Endothelial cell of umbilical vein (primary cell): Measurements from ENCODE around the gene RBM47. TPM values are rescaled to one million over a fixed set of nuclear protein-coding genes. Genes with fewer than 3 reads are reported as not detected.

Source experiments
- BruUV-seq: library from RNA; stranded (reverse); fragments of 400-500 nt; replicated peaks from 2 replicates; lab custom pipeline; 2021; lab: Mats Ljungman, UMichigan
- CTCF ChIA-PET: fragments of 300-600, 350-600 bp; sonication (Branson Sonifier 250); formaldehyde crosslinking; loops from one replicate; lab custom pipeline; 2021; ENCODE audit warnings: antibody characterized with exemption, inconsistent platforms; lab: Charles Lee
- POLR2A ChIA-PET: fragments of 300-600, 350-600 bp; sonication (Branson Sonifier 250); formaldehyde crosslinking; loops from one replicate; lab custom pipeline; 2021; ENCODE audit warnings: antibody characterized with exemption, inconsistent platforms; lab: Charles Lee
- DNase-seq: peaks from one replicate; pipeline ENCODE4 v3.0.0-alpha.2; 2011; ENCODE audit warnings: low read depth, low spot score
- FAIRE-seq: peaks from 2 replicates; lab custom pipeline; 2011; peaks lifted over from hg19 to GRCh38; lab: Jason Lieb, UNC
- H2AFZ ChIP-seq: 2 replicates; pipeline ENCODE4 v1.6.0; 2012; ENCODE audit warnings: low read depth, low read length, control low read depth, inconsistent platforms
- H3K27ac ChIP-seq: 2 replicates; pipeline ENCODE4 v1.5.1; 2011; ENCODE audit warnings: low read depth, mild to moderate bottlenecking, control low read depth, low read length, moderate library complexity; ENCODE audit not compliant: insufficient read depth
- H3K27me3 ChIP-seq, 2 experiments: 2 replicates each; pipeline versions ENCODE4 v1.6.0 to v1.6.1; 2011; ENCODE audit warnings: low read length in 2 of 2, mixed read lengths in 1 of 2; ENCODE audit not compliant: control insufficient read depth in 2 of 2, insufficient read depth in 2 of 2
- H3K36me3 ChIP-seq, 2 experiments: 2 replicates in 1 of 2; 3 replicates in 1 of 2; pipeline ENCODE4 v1.5.1; 2011; ENCODE audit warnings: low read length in 2 of 2, mild to moderate bottlenecking in 1 of 2, moderate library complexity in 1 of 2; ENCODE audit not compliant: control insufficient read depth in 2 of 2, insufficient read depth in 2 of 2; ENCODE audit errors: extremely low read depth in 1 of 2
- H3K4me1 ChIP-seq: 3 replicates; pipeline ENCODE4 v1.5.1; 2011; ENCODE audit warnings: mild to moderate bottlenecking, low read length; ENCODE audit not compliant: control insufficient read depth, insufficient read depth; ENCODE audit errors: extremely low read depth
- H3K4me2 ChIP-seq: 2 replicates; pipeline ENCODE4 v1.6.1; 2011; ENCODE audit warnings: low read length, control low read depth, mixed read lengths; ENCODE audit not compliant: insufficient read depth
- H3K4me3 ChIP-seq, 3 experiments: fragments of 200-600 bp in 1 of 3; sonication (generic), shearing (Covaris generic) in 1 of 3; replicated peaks in 1 of 3; 2 replicates each; pipeline ENCODE4 v1.5.1; 2011 to 2016; ENCODE audit warnings: control low read depth in 3 of 3, low read length in 3 of 3, mild to moderate bottlenecking in 2 of 3, inconsistent platforms in 1 of 3, low read depth in 1 of 3, moderate library complexity in 1 of 3; ENCODE audit not compliant: insufficient read depth in 1 of 3
- H3K79me2 ChIP-seq: 2 replicates; pipeline ENCODE4 v1.6.0; 2012; ENCODE audit warnings: low read length, inconsistent platforms; ENCODE audit not compliant: control insufficient read depth, insufficient read depth
- H3K9ac ChIP-seq: replicated peaks from 2 replicates; pipeline ENCODE3; 2011; ENCODE audit warnings: low read length, control low read depth; ENCODE audit not compliant: insufficient read depth; ENCODE audit errors: extremely low read depth
- H3K9me1 ChIP-seq: replicated peaks from 3 replicates; pipeline ENCODE4 v1.6.0; 2011; ENCODE audit warnings: mild to moderate bottlenecking, low read length; ENCODE audit not compliant: control insufficient read depth, insufficient read depth; ENCODE audit errors: extremely low read depth
- H3K9me3 ChIP-seq: replicated peaks from 2 replicates; pipeline ENCODE4 v1.5.1; 2012; ENCODE audit warnings: low read length, inconsistent platforms; ENCODE audit not compliant: control insufficient read depth, insufficient read depth
- H4K20me1 ChIP-seq: replicated peaks from 2 replicates; pipeline ENCODE3; 2011; ENCODE audit warnings: mild to moderate bottlenecking, low read length; ENCODE audit not compliant: control insufficient read depth, insufficient read depth; ENCODE audit errors: extremely low read depth
- CTCF ChIP-seq, 2 donors: IDR thresholded peaks; 1 replicate in 1 of 2; 2 replicates in 1 of 2; pipeline ENCODE4 v1.5.1; 2011; ENCODE audit warnings: low read length in 2 of 2, mild to moderate bottlenecking in 2 of 2, moderate library complexity in 2 of 2, control low read depth in 1 of 2, inconsistent platforms in 1 of 2, low read depth in 1 of 2; ENCODE audit not compliant: insufficient read depth in 1 of 2; ENCODE audit errors: extremely low read depth in 1 of 2
- EZH2 ChIP-seq: IDR thresholded peaks from 2 replicates; pipeline ENCODE4 v1.6.1; 2012; ENCODE audit warnings: borderline replicate concordance, low read depth, mild to moderate bottlenecking, moderate library complexity, low read length, inconsistent platforms; ENCODE audit not compliant: severe bottlenecking
- FOS ChIP-seq: IDR thresholded peaks from 2 replicates; pipeline ENCODE4 v1.6.1; 2011; ENCODE audit warnings: mild to moderate bottlenecking, low read length, moderate library complexity, borderline replicate concordance; ENCODE audit not compliant: insufficient read depth
- GATA2 ChIP-seq: IDR thresholded peaks from 2 replicates; pipeline ENCODE4 v1.7.0; 2011; ENCODE audit warnings: low read depth, mild to moderate bottlenecking, moderate library complexity, mixed read lengths, low read length; ENCODE audit not compliant: insufficient read length, insufficient read depth
- JUN ChIP-seq: IDR thresholded peaks from 2 replicates; pipeline ENCODE4 v1.6.1; 2011; ENCODE audit warnings: borderline replicate concordance, low read depth; ENCODE audit not compliant: insufficient read length, insufficient read depth
- MYC ChIP-seq: IDR thresholded peaks from one replicate; pipeline ENCODE4 v1.6.1; 2011; ENCODE audit warnings: mild to moderate bottlenecking, low read depth, low read length
- POLR2A ChIP-seq: IDR thresholded peaks from 2 replicates; pipeline ENCODE4 v1.6.1; 2012; ENCODE audit warnings: low read depth, mild to moderate bottlenecking, control low read depth, low read length
- POLR2AphosphoS5 ChIP-seq: IDR thresholded peaks from 2 replicates; pipeline ENCODE4 v1.6.1; 2012; ENCODE audit warnings: low read depth, mild to moderate bottlenecking, control low read depth, low read length, moderate library complexity; ENCODE audit not compliant: insufficient read depth
- dilution Hi-C: fragments of 300-500 bp; cut with MboI; formaldehyde crosslinking; loops from one replicate; pipeline ENCODE4 v1.15.0; 2019; ENCODE audit warnings: low sequenced_read_pairs; ENCODE audit not compliant: extremely low pct_ligation_motif_present
- intact Hi-C: fragments of 100-400 bp; cut with micrococcal nuclease; formaldehyde crosslinking; loops from one replicate; pipeline ENCODE4 v1.10.0; 2022
- polyA plus RNA-seq, 4 experiments: library from polyadenylated mRNA; depleted of rRNA in 3 of 4; stranded (reverse) in 3 of 4; unstranded in 1 of 4; fragments of >200 nt; gene quantifications; 2 replicates each; pipeline versions ENCODE4 v1.2.1 to v1.2.3, GENCODE V29; 2011 to 2012; ENCODE audit warnings: missing spikeins in 1 of 4
- total RNA-seq: library from RNA; stranded (reverse); gene quantifications from 2 replicates; pipeline ENCODE4 v1.2.3, GENCODE V29; 2021
- TF ChIP-seq, protein P1 (sequence below): IDR thresholded peaks from 2 replicates; pipeline ENCODE4 v1.6.1; 2011; ENCODE audit not compliant: insufficient read depth, insufficient read length

RBM47 gene
- total and polyA plus RNA-seq, 2 donors (not counting 3 experiments of a cell fraction or from before 2014, with no cell fraction given) = not detected

- ChIA-PET POLR2A (no interaction called here), CTCF (no interaction called here)
- no peak for DNase-seq
- no peak overlapping the region for H3K4me2 ChIP-seq
- no peak overlapping the region for H3K9ac ChIP-seq
- no peaks in the 10 kb centered on the region for H3K79me2 ChIP-seq
- no peaks in the 10 kb centered on the region for H4K20me1 ChIP-seq
- no peak overlapping the region for H3K4me3 ChIP-seq
- no peak for FAIRE-seq
- H3K9me1 ChIP-seq = no peaks in the 10 kb centered on the region
- no peaks in the 10 kb centered on the region for H3K36me3 ChIP-seq
- intact Hi-C loops = no loop called here
- H3K9me3 ChIP-seq = no peaks in the 10 kb centered on the region
- H3K27ac ChIP-seq = no peak overlapping the region
- dilution Hi-C loops = no loop called here
- H3K4me1 ChIP-seq = no peaks in the 10 kb centered on the region
- no peak overlapping the region for H2AFZ ChIP-seq
- peaks cover 7 to 10% of the 10 kb centered on the region in 2 experiments for H3K27me3 ChIP-seq
- BruUV-seq = no TSS peak
- no peak for TF ChIP-seq POLR2AphosphoS5
These were observed 45.0 kb downstream of the RBM47 start for GRCh38 chr4:40584517-40585141.

DNA sequence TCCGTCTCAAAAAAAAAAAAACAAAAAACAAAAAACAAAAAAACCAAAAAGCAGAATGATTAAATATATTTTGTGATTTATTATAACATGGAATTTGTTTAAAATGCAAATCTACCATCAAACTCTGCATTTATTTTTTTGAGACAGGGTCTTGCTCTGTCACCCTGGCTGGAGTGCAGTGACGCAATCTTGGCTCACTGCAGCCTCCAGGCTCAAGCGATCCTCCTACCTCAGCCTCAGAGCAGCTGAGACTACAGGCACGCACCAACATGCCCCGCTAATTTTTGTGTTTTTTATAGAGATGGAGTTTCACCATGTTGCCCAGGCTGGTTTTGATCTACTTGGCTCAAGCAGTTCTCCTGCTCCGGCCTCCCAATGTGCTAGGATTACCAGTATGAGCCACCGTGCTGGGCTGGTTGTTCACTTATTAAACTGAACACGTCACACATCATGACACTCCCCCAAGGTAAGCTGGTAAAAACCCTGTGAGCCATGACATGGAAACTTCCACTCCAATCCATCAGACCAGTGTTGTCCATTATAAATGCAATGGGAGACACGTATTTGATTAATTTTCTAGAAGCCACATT is 45.7 kb downstream of the RBM47 start:
- ChIA-PET POLR2A (no interaction called here), CTCF (no interaction called here)
- FAIRE-seq (no peak), DNase-seq (no peak)
- Histone ChIP-seq H3K9me1 (no peaks in the 10 kb centered on the region), H3K4me1 (no peaks in the 10 kb centered on the region), H3K79me2 (no peaks in the 10 kb centered on the region), H2AFZ (no peak overlapping the region), H3K4me2 (no peak overlapping the region), H3K4me3 (no peak overlapping the region), H3K36me3 (no peaks in the 10 kb centered on the region), H3K9me3 (no peaks in the 10 kb centered on the region), H3K27ac (no peak overlapping the region), H3K9ac (no peak overlapping the region), H4K20me1 (no peaks in the 10 kb centered on the region), H3K27me3 (peaks cover 7 to 10% of the 10 kb centered on the region in 2 experiments)
- dilution Hi-C loops = no loop called here
- no peak for TF ChIP-seq JUN
- TF ChIP-seq FOS = no peak
- no peak for TF ChIP-seq EZH2
- TF ChIP-seq POLR2AphosphoS5 = no peak
- TF ChIP-seq POLR2A = no peak
- TF ChIP-seq, protein P1, sequence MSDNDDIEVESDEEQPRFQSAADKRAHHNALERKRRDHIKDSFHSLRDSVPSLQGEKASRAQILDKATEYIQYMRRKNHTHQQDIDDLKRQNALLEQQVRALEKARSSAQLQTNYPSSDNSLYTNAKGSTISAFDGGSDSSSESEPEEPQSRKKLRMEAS = no peak
- TF ChIP-seq MYC = no peak
- TF ChIP-seq GATA2 = no peak
- no peak for TF ChIP-seq CTCF (IDR thresholded peaks at IDR 0.05; ENCODE audit: extremely low read depth in 1 of 2, insufficient read depth in 1 of 2, low read depth in 1 of 2, low read length in 2 of 2)
- intact Hi-C loops = no loop called here
- no TSS peak for BruUV-seq
